Epithelial cell of proximal tubule (primary cell): ENCODE data around the gene ATG7. TPM values are rescaled to one million over a fixed set of nuclear protein-coding genes. Genes with fewer than 3 reads are reported as not detected.
A peak's percentile ranks its signal among the peaks of the same experiment; 100 is the strongest.
"Not testable (repeated sequence)": the region's sequence is repeated elsewhere in the genome, so short reads cannot be mapped to it uniquely, and the experiment has no call there.

Source experiments
- DNase-seq: peaks from one replicate; pipeline ENCODE4 v3.0.0-alpha.2; 2011; ENCODE audit warnings: low read depth
- H3K4me3 ChIP-seq: 2 replicates; pipeline ENCODE4 v1.5.1; 2011; ENCODE audit warnings: low read depth, mild to moderate bottlenecking, low read length
- total RNA-seq: library from RNA; depleted of rRNA; stranded (reverse); fragments of >200 nt; gene quantifications from 2 replicates; pipeline ENCODE4 v1.2.3, GENCODE V29; 2015
- TF ChIP-seq, protein P1 (sequence below): conservative IDR thresholded peaks from 2 replicates; pipeline ENCODE4 v1.5.1; 2012; ENCODE audit warnings: low read depth, mild to moderate bottlenecking, low read length

ATG7 gene
- total RNA-seq, 1 donor from 2014 or later: 68.5 TPM

DNA sequence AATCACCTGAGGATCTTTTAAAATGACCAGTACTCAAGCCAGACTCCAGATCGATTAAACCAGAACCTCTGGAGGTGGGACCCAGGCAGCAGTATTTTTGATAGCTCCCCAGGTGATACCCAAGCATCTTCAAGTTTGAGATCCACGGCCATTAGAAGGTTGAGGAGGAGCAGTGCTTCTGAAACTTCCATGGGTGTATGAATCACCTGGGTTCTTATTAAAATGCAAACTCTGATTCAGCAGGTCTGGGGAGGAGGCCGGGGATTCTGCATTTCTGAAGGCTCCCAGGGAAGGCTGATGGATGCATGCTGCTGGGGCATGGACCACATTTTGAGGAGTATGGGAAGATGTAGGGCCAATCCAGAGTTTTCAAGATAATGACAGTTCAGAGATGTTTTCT, 55.4 kb downstream of the ATG7 start:
- TF ChIP-seq, protein P1, sequence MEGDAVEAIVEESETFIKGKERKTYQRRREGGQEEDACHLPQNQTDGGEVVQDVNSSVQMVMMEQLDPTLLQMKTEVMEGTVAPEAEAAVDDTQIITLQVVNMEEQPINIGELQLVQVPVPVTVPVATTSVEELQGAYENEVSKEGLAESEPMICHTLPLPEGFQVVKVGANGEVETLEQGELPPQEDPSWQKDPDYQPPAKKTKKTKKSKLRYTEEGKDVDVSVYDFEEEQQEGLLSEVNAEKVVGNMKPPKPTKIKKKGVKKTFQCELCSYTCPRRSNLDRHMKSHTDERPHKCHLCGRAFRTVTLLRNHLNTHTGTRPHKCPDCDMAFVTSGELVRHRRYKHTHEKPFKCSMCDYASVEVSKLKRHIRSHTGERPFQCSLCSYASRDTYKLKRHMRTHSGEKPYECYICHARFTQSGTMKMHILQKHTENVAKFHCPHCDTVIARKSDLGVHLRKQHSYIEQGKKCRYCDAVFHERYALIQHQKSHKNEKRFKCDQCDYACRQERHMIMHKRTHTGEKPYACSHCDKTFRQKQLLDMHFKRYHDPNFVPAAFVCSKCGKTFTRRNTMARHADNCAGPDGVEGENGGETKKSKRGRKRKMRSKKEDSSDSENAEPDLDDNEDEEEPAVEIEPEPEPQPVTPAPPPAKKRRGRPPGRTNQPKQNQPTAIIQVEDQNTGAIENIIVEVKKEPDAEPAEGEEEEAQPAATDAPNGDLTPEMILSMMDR: no peak

DNA sequence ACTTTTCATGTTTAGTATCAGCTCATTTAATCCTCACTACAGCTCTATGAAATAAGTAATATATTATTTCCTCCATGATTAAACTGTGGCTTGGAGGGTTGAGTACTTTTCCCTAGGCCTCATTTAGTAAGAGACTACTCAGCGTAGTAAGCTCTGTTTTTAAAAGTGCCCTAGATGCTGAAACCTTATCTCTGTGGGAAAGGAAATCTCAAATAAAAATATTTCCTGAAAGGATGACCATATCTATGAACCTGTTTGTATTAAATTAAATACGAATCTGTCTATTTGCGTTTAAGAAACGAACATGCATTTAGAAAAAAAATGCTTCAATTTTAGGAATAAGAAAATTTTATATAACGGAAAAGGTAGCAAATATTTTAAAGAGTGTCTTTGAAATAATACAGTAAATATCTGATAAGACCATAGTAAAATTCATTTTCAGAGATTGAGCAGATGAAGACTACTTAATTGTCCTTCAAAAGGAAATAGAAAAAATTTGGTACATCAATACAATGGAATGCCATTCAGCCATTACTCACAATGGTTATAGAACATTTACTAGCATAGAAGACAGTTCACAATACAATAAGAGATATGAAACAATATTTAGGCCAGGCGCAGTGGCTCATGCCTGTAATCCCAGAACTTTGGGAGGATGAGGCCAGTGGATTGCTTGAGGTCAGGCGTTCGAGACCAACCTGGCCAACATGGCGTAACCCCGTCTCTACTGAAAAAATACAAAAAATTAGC, 56.2 kb downstream of the ATG7 start:
- H3K4me3 ChIP-seq: no peak overlapping the region
- DNase-seq: no peak
- TF ChIP-seq, protein P1: no peak

More for the DNA sequence above, 55.4 kb downstream of the ATG7 start:
- no peak overlapping the region for H3K4me3 ChIP-seq
- no peak for DNase-seq

DNA sequence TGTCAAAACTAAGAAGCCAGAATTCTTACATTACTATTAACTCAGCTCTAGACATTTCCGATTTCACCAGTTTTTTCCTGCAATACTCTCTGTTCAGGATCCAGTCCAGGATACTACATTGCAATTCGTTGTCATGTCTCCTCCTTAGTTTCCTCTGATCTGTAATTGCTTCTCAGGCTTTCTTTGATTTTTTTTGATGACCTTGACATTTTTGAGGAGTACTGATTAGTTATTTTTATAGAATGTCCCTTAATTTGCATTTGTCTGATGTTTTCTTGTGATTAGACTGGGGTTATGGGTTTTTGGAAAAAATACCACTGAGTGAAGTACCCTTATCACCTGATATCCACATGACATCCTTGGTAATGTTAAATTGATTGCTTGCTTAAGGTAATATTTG, 57.6 kb downstream of the ATG7 start:
- no peak overlapping the region for H3K4me3 ChIP-seq
- no peak for DNase-seq
- TF ChIP-seq, protein P1: no peak

DNA sequence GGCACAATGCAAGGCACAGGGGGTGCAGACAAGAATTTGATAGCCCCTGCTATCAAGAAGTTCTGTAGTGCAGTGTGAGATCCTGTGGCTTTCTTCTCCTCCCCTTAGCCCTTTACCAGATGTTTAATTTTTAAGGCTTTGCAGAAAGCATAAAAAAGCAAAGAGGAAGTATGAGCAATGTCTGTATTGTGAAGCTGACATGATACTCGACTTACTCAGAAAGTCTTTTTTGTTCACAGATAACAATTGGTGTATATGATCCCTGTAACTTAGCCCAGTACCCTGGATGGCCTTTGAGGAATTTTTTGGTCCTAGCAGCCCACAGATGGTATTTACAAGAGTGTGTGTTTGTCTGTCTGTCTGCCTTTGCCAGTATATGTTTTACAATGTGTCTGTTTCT, 58.9 kb downstream of the ATG7 start:
- TF ChIP-seq, protein P1: no peak
- DNase-seq: no peak
- no peak overlapping the region for H3K4me3 ChIP-seq

DNA sequence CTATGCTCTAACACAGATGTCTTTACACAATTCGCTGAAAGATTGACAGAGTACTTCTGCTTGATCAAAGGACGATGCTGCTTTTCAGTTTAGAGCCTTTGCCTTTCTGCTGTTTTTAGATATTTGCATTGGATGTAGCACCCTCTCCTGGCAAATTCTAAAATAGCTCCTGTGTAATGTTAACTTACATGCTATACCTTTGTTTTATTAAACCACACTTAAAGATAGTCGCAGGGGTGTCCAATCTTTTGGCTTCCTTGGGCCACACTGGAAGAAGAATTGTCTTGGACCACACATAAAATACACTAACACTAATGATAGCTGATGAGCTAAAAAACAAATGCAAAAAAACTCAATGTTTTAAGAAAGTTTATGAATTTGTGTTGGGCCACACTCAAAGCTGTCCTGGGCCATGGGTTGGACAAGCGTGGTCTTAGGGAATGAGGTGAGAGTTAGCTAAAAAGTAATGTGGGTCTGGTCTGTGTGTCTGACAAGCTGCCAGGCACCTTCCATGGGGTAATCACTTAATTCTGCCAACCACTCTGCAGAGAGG, 62.9 kb downstream of the ATG7 start:
- TF ChIP-seq, protein P1: peak; percentile 68
- H3K4me3 ChIP-seq: no peak overlapping the region
- no peak for DNase-seq

DNA sequence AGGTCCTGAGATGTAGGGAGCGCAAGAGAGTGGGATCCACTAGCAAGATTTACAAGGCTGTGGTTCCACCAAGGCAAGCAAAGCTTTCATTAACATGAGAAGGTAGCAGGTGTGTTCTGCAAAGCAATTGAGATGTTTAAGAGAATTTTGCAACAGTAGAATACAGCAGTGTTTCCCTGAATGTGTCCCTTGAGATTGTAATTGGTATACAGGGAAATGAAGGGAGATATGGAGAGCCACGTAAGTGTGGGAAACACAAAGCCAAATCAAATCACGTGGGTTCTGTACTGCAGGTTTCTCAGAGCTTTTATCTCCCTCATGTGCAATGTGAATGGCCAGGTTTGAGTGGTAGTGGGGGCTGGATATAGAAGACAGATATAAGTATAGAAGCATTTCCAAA, 67.3 kb downstream of the ATG7 start:
- H3K4me3 ChIP-seq: no peak overlapping the region
- no peak for DNase-seq
- TF ChIP-seq, protein P1: no peak

DNA sequence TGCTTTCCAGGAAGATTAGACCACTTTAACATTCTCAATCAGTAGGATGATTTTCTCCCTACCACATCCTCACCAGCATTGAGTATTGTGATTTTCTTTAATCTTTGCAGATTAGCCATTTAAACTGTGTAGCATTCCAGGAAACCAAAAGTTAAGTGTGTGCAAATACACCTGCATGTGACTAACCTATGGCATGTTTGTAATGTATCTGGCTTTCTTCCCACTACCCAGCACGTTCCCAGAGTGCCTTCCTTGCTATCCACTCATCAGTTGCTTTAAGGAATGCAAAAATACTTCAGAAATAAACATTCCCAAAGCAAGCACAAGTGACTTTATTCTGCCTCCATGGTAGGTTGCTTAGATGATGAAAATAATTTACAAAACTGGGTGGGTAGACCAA, 74.2 kb downstream of the ATG7 start:
- no peak overlapping the region for H3K4me3 ChIP-seq
- TF ChIP-seq, protein P1: no peak
- DNase-seq: no peak

DNA sequence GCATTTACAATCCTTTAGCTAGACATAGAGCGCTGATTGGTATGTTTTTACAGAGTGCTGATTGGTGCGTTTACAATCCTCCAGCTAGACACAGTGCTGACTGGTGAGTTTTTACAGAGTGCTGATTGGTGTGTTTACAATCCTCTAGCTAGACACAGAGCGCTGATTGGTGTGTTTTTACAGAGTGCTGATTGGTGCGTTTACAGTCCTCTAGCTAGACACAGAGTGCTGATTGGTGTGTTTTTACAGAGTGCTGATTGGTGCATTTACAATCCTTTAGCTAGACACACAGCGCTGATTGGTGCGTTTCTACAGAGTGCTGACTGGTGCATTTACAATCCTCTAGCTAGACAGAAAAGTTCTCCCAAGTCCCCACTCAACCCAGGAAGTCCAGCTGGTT, 76.7 kb downstream of the ATG7 start:
- not testable (repeated sequence) for DNase-seq, H3K4me3 ChIP-seq
